Measurements from ENCODE around the gene SNX5.

Gene SNX5

GRCh38 chr20:17939622-17940223 is 28.9 kb downstream of the SNX5 start:
- DNase-seq, result no peak

- DNase-seq, result peak; percentile 56
Observed at GRCh38 chr20:17938871-17939619, 29.5 kb downstream of the SNX5 start.

- no peak for DNase-seq
Observed at GRCh38 chr20:17936761-17937732, 31.5 kb downstream of the SNX5 start.

GRCh38 chr20:17936286-17936760 is 32.3 kb downstream of the SNX5 start:
- DNase-seq, result no peak

GRCh38 chr20:17935761-17936160 is 32.8 kb downstream of the SNX5 start:
- no peak for DNase-seq

GRCh38 chr20:17935186-17935585 is 33.4 kb downstream of the SNX5 start:
- no peak for DNase-seq

GRCh38 chr20:17934141-17934862 is 34.3 kb downstream of the SNX5 start:
- DNase-seq, result no peak

- DNase-seq, result no peak
Observed at GRCh38 chr20:17933711-17934110, 34.9 kb downstream of the SNX5 start.

GRCh38 chr20:17933121-17933520 is 35.5 kb downstream of the SNX5 start:
- DNase-seq, result no peak

GRCh38 chr20:17932396-17932795 is 36.2 kb downstream of the SNX5 start:
- no peak for DNase-seq

- DNase-seq, result no peak
Observed at GRCh38 chr20:17931513-17931912, 37.1 kb downstream of the SNX5 start.

GRCh38 chr20:17928633-17929311 is 39.8 kb downstream of the SNX5 start:
- no peak for DNase-seq

GRCh38 chr20:17928211-17928611 is 40.4 kb downstream of the SNX5 start:
- no peak for DNase-seq

GRCh38 chr20:17925940-17926300 is 42.7 kb downstream of the SNX5 start:
- DNase-seq, result no peak

GRCh38 chr20:17925141-17925939 is 43.3 kb downstream of the SNX5 start:
- DNase-seq, result no peak

GRCh38 chr20:17921774-17922173 is 46.8 kb downstream of the SNX5 start:
- DNase-seq, result no peak

GRCh38 chr20:17919149-17919548 is 49.4 kb downstream of the SNX5 start:
- no peak for DNase-seq

- DNase-seq, result no peak
Observed at GRCh38 chr20:17917832-17918618, 50.6 kb downstream of the SNX5 start.

- DNase-seq, result no peak
Observed at GRCh38 chr20:17916433-17916891, 52.1 kb downstream of the SNX5 start.

GRCh38 chr20:17914957-17915356 is 53.6 kb downstream of the SNX5 start:
- no peak for DNase-seq
